Ascending aorta (tissue), 2 donors: Measurements from ENCODE around the gene CAMK1D. TPM values are rescaled to one million over a fixed set of nuclear protein-coding genes. Genes with fewer than 3 reads are reported as not detected.
"Not testable (repeated sequence)": the region's sequence is repeated elsewhere in the genome, so short reads cannot be mapped to it uniquely, and the experiment has no call there.

ENCODE experiments used
- DNase-seq, 2 donors: peaks; one replicate each; pipeline ENCODE4 v3.0.0-alpha.2; 2019; ENCODE audit warnings: low spot score in 2 of 2
- H3K27ac ChIP-seq, 2 donors: fragments of 200-600 bp; sonication (generic); one replicate each; pipeline ENCODE4 v1.5.1; 2016 to 2017; ENCODE audit warnings: mild to moderate bottlenecking in 1 of 2
- H3K27me3 ChIP-seq: fragments of 200-600 bp; sonication (generic); one replicate; pipeline ENCODE4 v1.5.1; 2017
- H3K36me3 ChIP-seq, 2 donors: fragments of 200-600 bp; sonication (generic); one replicate each; pipeline ENCODE4 v1.5.1; 2016
- H3K4me1 ChIP-seq, 2 donors: fragments of 200-600 bp; sonication (generic); one replicate each; pipeline ENCODE4 v1.5.1; 2016 to 2017; ENCODE audit warnings: mild to moderate bottlenecking in 1 of 2
- H3K4me3 ChIP-seq, 2 donors: fragments of 200-600 bp; sonication (generic); one replicate each; pipeline ENCODE4 v1.5.1; 2016 to 2017; ENCODE audit warnings: mild to moderate bottlenecking in 1 of 2
- H3K9me3 ChIP-seq, 2 donors: fragments of 200-600 bp; sonication (generic); one replicate each; pipeline ENCODE4 v1.5.1; 2016
- intact Hi-C: fragments of 100-400 bp; cut with DNase I; formaldehyde crosslinking; loops from one replicate; pipeline ENCODE4 v1.15.1; 2023
- total RNA-seq: library from RNA; depleted of rRNA; stranded (reverse); fragments of >200 nt; gene quantifications from one replicate; pipeline ENCODE4 v1.1.0, GENCODE V29; 2016
- TF ChIP-seq, protein P1 (sequence below), 3 experiments: fragments of 200-600 bp in 2 of 3; fragments of 450-650 bp in 1 of 3; sonication (generic) in 2 of 3; IDR thresholded peaks; one replicate each; pipeline ENCODE4 v1.5.1; 2016 to 2019; ENCODE audit warnings: antibody characterized with exemption in 3 of 3, mild to moderate bottlenecking in 1 of 3, moderate library complexity in 1 of 3

The CAMK1D gene
- total RNA-seq, 1 donor from 2014 or later, result 4.2 TPM

DNA sequence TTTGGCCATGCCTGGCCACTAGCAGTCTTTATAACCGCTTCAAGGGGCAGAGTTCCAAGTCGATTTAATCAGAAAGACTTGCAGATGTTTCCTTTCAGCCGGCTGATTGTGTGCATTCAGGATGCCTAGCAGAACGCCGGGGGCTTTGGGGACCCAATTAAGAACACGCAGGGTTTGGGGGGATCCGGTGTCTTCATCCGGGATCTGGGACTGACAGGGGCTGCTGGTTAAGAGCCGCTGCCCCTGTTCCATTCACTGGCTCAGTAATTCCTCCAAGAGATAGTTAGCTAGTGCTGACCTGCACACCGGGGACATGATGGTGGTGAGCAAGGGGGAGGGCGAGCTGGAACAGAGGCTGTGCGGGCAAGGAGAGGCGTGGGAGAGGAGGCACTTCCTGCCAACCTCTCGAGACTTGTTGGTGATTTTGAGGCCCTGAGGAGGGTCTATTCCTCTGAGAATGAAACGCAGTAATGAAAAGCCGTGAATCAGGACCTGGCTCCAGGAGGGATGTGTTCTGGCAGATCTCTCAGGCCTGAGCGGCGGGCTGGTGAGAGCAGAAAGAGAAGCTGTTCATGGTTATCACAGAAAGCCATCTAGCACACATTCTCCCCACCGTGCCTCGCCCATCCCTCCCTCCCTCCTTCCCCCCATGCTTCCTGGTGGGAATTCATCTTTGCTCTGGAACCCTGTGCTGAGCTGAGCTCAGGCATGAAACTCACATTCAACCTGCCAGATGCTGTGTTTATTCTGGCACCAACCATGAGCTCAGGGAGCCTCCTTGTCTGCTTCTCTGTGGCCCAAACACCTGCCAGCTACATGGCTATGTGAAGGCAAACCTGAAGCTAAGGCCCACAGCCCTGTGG, 500.2 kb downstream of the CAMK1D start:
- H3K27ac ChIP-seq, result peak overlapping the region in 1 of 2 donors; percentile 11
- intact Hi-C loops, result no loop called here
- H3K4me1 ChIP-seq, result peaks cover 2 to 21% of the 10 kb centered on the region in 2 donors
- TF ChIP-seq, protein P1, sequence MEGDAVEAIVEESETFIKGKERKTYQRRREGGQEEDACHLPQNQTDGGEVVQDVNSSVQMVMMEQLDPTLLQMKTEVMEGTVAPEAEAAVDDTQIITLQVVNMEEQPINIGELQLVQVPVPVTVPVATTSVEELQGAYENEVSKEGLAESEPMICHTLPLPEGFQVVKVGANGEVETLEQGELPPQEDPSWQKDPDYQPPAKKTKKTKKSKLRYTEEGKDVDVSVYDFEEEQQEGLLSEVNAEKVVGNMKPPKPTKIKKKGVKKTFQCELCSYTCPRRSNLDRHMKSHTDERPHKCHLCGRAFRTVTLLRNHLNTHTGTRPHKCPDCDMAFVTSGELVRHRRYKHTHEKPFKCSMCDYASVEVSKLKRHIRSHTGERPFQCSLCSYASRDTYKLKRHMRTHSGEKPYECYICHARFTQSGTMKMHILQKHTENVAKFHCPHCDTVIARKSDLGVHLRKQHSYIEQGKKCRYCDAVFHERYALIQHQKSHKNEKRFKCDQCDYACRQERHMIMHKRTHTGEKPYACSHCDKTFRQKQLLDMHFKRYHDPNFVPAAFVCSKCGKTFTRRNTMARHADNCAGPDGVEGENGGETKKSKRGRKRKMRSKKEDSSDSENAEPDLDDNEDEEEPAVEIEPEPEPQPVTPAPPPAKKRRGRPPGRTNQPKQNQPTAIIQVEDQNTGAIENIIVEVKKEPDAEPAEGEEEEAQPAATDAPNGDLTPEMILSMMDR (IDR thresholded peaks at IDR 0.05), result no peak
- no peaks in the 10 kb centered on the region for H3K27me3 ChIP-seq
- no peaks in the 10 kb centered on the region for H3K9me3 ChIP-seq
- no peaks in the 10 kb centered on the region for H3K36me3 ChIP-seq
- no peak for DNase-seq
- no peak overlapping the region for H3K4me3 ChIP-seq

DNA sequence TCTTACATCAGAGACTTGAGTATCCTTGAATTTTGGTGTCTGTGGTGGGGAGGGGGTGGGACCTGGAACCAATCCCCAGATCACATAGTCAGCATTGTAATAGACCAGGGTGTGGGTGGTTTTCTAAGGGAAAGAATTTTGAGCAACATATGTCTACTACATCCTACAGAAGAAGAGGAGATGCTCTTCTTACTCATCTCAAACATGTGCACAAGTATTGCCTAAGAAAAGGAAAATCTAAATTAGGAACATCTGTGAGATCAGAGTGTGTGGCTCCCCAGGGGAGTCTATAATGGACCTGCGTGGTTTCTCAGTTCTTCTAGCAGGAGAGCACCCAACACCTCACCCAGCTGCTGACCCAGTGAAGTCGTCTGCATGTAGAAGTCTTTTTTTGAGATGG, 503.3 kb downstream of the CAMK1D start:
- intact Hi-C loops, result no loop called here
- Histone ChIP-seq H3K4me3 (no peak overlapping the region), H3K9me3 (no peaks in the 10 kb centered on the region), H3K27me3 (no peaks in the 10 kb centered on the region), H3K36me3 (no peaks in the 10 kb centered on the region), H3K4me1 (peaks cover 2 to 14% of the 10 kb centered on the region in 2 donors), H3K27ac (no peak overlapping the region)
- TF ChIP-seq, protein P1 (IDR thresholded peaks at IDR 0.05), result no peak
- DNase-seq, result no peak

DNA sequence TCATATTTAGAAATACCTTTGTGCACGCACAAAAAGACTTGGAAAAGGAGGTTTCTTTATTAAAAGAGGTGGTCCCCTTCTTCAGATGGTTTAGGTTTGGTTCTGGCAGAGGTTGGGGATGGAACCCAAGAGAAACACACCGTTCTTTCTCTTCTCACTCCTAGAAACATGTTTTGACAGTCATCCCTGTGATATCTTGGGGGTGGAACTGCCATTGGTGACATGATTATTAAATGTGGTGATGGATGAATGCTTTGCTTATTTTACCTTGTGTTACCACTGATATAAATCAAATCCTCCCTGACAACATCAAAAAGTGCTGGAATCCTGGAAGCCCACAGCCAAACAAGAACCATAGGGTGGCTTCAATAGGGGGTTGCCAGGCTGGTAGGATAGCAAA, 505.6 kb downstream of the CAMK1D start:
- TF ChIP-seq, protein P1 (IDR thresholded peaks at IDR 0.05), result no peak
- DNase-seq, result no peak
- Histone ChIP-seq H3K27ac (no peak overlapping the region), H3K9me3 (no peaks in the 10 kb centered on the region), H3K4me1 (peaks cover under 1% of the 10 kb centered on the region in 2 donors), H3K27me3 (no peaks in the 10 kb centered on the region), H3K4me3 (no peak overlapping the region), H3K36me3 (no peaks in the 10 kb centered on the region)
- intact Hi-C loops, result no loop called here

DNA sequence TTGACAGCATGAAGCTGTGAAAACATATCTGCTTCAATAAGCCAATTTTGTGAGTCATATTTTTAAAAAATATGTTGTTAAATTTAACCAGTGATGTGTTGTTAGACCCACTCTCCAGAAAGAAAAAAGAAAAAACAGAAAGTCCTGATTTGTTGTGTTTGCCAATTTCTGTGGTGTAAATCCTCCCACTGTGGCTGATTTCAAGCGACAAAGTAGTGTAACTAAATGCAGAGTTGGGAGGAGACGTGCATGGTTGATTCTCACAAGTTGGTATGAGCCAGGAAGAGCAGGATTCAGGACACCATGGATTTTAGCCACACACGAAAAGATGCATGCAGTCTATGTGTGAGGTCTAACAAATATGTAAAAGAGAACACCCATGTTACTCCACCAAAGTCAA, 513.1 kb downstream of the CAMK1D start:
- H3K27ac ChIP-seq, result no peak overlapping the region
- H3K27me3 ChIP-seq, result no peaks in the 10 kb centered on the region
- no peaks in the 10 kb centered on the region for H3K9me3 ChIP-seq
- no peaks in the 10 kb centered on the region for H3K4me1 ChIP-seq
- no peak for DNase-seq
- intact Hi-C loops, result no loop called here
- H3K4me3 ChIP-seq, result no peak overlapping the region
- TF ChIP-seq, protein P1 (IDR thresholded peaks at IDR 0.05), result no peak
- no peaks in the 10 kb centered on the region for H3K36me3 ChIP-seq

DNA sequence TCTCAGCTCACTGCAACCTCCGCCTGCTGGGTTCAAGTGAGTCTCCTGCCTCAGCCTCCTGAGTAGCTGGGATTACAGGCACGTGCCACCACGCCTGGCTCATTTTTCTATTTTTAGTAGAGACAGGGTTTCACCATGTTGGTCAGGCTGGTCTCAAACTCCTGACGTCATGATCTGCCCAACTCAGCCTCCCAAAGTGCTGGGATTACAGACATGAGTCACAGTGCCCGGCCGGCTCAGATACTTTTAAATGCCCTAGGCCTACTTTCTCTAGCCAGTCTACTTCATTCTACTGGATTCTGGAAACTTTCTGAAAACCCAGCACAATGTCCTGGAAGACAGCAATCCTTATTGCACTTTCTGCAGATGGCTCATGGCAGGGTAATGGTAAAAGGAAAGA, 516.2 kb downstream of the CAMK1D start:
- H3K36me3 ChIP-seq, intact Hi-C loops, H3K27ac ChIP-seq, H3K9me3 ChIP-seq, H3K4me3 ChIP-seq, H3K4me1 ChIP-seq, DNase-seq, H3K27me3 ChIP-seq: not testable (repeated sequence)

DNA sequence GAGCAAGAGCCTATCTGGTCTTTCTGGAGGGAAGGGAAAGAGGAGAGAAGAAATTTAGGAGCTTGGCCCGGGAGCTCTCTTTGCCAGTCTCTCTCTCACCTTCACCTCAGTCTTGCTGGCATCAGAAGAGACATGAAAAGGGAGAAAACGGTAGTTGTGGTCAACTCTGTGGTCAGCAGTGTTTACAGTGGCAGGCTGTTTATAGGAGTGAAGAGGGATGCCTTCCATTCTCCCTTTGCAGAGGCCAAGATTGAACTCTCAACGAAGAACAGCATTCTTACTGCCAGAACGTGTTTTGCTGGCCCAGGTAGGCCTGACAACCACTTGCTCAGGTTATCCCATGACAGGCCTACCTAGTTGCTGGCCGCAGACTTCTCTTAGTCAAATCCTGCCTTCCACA, 518.9 kb downstream of the CAMK1D start:
- no peaks in the 10 kb centered on the region for H3K4me1 ChIP-seq
- intact Hi-C loops, result no loop called here
- TF ChIP-seq, protein P1 (IDR thresholded peaks at IDR 0.05), result no peak
- H3K9me3 ChIP-seq, result no peaks in the 10 kb centered on the region
- H3K27ac ChIP-seq, result no peak overlapping the region
- H3K4me3 ChIP-seq, result no peak overlapping the region
- H3K27me3 ChIP-seq, result no peaks in the 10 kb centered on the region
- H3K36me3 ChIP-seq, result no peaks in the 10 kb centered on the region
- no peak for DNase-seq
